Neuronal stem cell (in vitro differentiated cells): ENCODE data around the gene CTXN1.

Source experiments
- DNase-seq: peaks from one replicate; pipeline ENCODE4 v3.0.0-alpha.2; 2013; ENCODE audit warnings: low spot score
- H2AFZ ChIP-seq: one replicate; pipeline ENCODE4 v1.6.1; 2013; ENCODE audit warnings: mild to moderate bottlenecking, low read length, inconsistent platforms
- H2AK5ac ChIP-seq: 2 replicates; pipeline ENCODE4 v1.6.1; 2013; ENCODE audit warnings: low read depth, mild to moderate bottlenecking, inconsistent platforms, low read length, moderate library complexity, mixed read lengths
- H2BK120ac ChIP-seq: 2 replicates; pipeline ENCODE4 v1.6.1; 2013; ENCODE audit warnings: low read depth, mild to moderate bottlenecking, inconsistent platforms, low read length, moderate library complexity, mixed read lengths
- H2BK12ac ChIP-seq: one replicate; pipeline ENCODE4 v1.6.1; 2013; ENCODE audit warnings: low read length, inconsistent platforms
- H2BK15ac ChIP-seq: 2 replicates; pipeline ENCODE4 v1.6.1; 2013; ENCODE audit warnings: mild to moderate bottlenecking, low read length, inconsistent platforms, mixed read lengths
- H2BK5ac ChIP-seq: one replicate; pipeline ENCODE4 v1.6.1; 2013; ENCODE audit warnings: inconsistent platforms, mild to moderate bottlenecking, low read length, moderate library complexity
- H3K14ac ChIP-seq: one replicate; pipeline ENCODE4 v1.6.1; 2013; ENCODE audit warnings: low read length, inconsistent platforms
- H3K18ac ChIP-seq: 2 replicates; pipeline ENCODE4 v1.6.1; 2013; ENCODE audit warnings: low read length, inconsistent platforms
- H3K23ac ChIP-seq: 2 replicates; pipeline ENCODE4 v1.6.1; 2013; ENCODE audit warnings: low read depth, mild to moderate bottlenecking, mixed read lengths, low read length, inconsistent platforms; ENCODE audit not compliant: poor library complexity
- H3K27ac ChIP-seq: replicated peaks from 3 replicates; pipeline ENCODE4 v1.5.1; 2013; ENCODE audit warnings: low read length, inconsistent platforms
- H3K27me3 ChIP-seq, 3 experiments: 2 replicates each; pipeline ENCODE4 v1.6.1; 2013; ENCODE audit warnings: low read length in 3 of 3, mild to moderate bottlenecking in 2 of 3, inconsistent platforms in 1 of 3, low read depth in 1 of 3, mixed read lengths in 1 of 3, moderate library complexity in 1 of 3; ENCODE audit not compliant: control insufficient read depth in 3 of 3, insufficient read depth in 3 of 3
- H3K36me3 ChIP-seq, 2 donors: replicated peaks in 1 of 2; 2 replicates each; pipeline ENCODE4 v1.6.1; 2013; ENCODE audit warnings: low read length in 2 of 2; ENCODE audit not compliant: control insufficient read depth in 2 of 2, insufficient read depth in 2 of 2
- H3K4ac ChIP-seq: 2 replicates; pipeline ENCODE4 v1.6.1; 2013; ENCODE audit warnings: inconsistent platforms, mild to moderate bottlenecking, low read length, moderate library complexity
- H3K4me1 ChIP-seq, 2 donors: 1 replicate in 1 of 2; 2 replicates in 1 of 2; pipeline ENCODE4 v1.6.1; 2013; ENCODE audit warnings: low read length in 2 of 2, low read depth in 1 of 2; ENCODE audit not compliant: control insufficient read depth in 2 of 2, insufficient read depth in 1 of 2
- H3K4me2 ChIP-seq: one replicate; pipeline ENCODE4 v1.6.1; 2013; ENCODE audit warnings: mild to moderate bottlenecking, low read length, inconsistent platforms; ENCODE audit not compliant: insufficient read depth, poor library complexity, severe bottlenecking
- H3K4me3 ChIP-seq, 2 donors: 2 replicates each; pipeline ENCODE4 v1.5.1; 2013; ENCODE audit warnings: low read length in 2 of 2, mild to moderate bottlenecking in 2 of 2, inconsistent platforms in 1 of 2, moderate library complexity in 1 of 2
- H3K79me1 ChIP-seq: one replicate; pipeline ENCODE4 v1.6.1; 2013; ENCODE audit warnings: low read depth, mild to moderate bottlenecking, inconsistent platforms, low read length, moderate library complexity
- H3K9ac ChIP-seq: one replicate; pipeline ENCODE4 v1.6.1; 2013; ENCODE audit warnings: mild to moderate bottlenecking, low read depth, low read length, inconsistent platforms; ENCODE audit not compliant: poor library complexity
- H3K9me3 ChIP-seq, 2 donors: replicated peaks in 1 of 2; 2 replicates each; pipeline versions ENCODE3 to v1.6.1; 2013; ENCODE audit warnings: low read length in 2 of 2, mild to moderate bottlenecking in 2 of 2, inconsistent platforms in 1 of 2, low read depth in 1 of 2, mixed read lengths in 1 of 2, moderate library complexity in 1 of 2; ENCODE audit not compliant: control insufficient read depth in 2 of 2, insufficient read depth in 1 of 2
- H4K8ac ChIP-seq: one replicate; pipeline ENCODE4 v1.6.1; 2013; ENCODE audit warnings: low read depth, mild to moderate bottlenecking, inconsistent platforms, low read length, moderate library complexity
- H4K91ac ChIP-seq: one replicate; pipeline ENCODE4 v1.6.1; 2013; ENCODE audit warnings: low read length, low read depth, mild to moderate bottlenecking, inconsistent platforms; ENCODE audit not compliant: poor library complexity
- WGBS, 2 donors: extraction: QIAGEN DNeasy Blood & Tissue Kit; methylation state at CpG; one replicate each; pipeline ENCODE4 v1.1.7; 2013; ENCODE audit warnings: missing lambda C conversion rate in 2 of 2, mixed read lengths in 1 of 2; ENCODE audit not compliant: insufficient read length in 2 of 2, insufficient replicate concordance in 1 of 2; ENCODE audit errors: extremely low coverage in 2 of 2; 5-methylcytosine and 5-hydroxymethylcytosine counted together

CTXN1 gene

GRCh38 chr19:7928334-7928706 lies 2.4 kb upstream of the CTXN1 start:
- WGBS, 2 donors = no CpG with 5 or more reads among the region's 9 CpGs

GRCh38 chr19:7927605-7928333 lies 1.8 kb upstream of the CTXN1 start:
- DNase-seq = no peak
- H3K23ac ChIP-seq = peak overlapping the region; percentile 52
- no peaks in the 10 kb centered on the region for H3K27me3 ChIP-seq
- peaks cover 8 to 17% of the 10 kb centered on the region in 2 donors for H3K4me1 ChIP-seq
- H3K36me3 ChIP-seq = peaks cover 29 to 62% of the 10 kb centered on the region in 2 donors
- no peak overlapping the region for H3K4me2 ChIP-seq
- H3K9me3 ChIP-seq = no peaks in the 10 kb centered on the region
- H3K14ac ChIP-seq = no peak overlapping the region
- H2BK5ac ChIP-seq = peak overlapping the region; percentile 75
- no peak overlapping the region for H2BK120ac ChIP-seq
- H3K4ac ChIP-seq = no peak overlapping the region
- peak overlapping the region; percentile 80 for H3K9ac ChIP-seq
- WGBS, 2 donors = no CpG with 5 or more reads among the region's 23 CpGs
- H2AK5ac ChIP-seq = peak overlapping the region; percentile 14
- no peak overlapping the region for H3K27ac ChIP-seq
- peaks cover 17% of the 10 kb centered on the region for H3K79me1 ChIP-seq
- no peak overlapping the region for H2AFZ ChIP-seq
- H2BK12ac ChIP-seq = peak overlapping the region; percentile 58
- H4K91ac ChIP-seq = peak overlapping the region; percentile 53
- H4K8ac ChIP-seq = no peak overlapping the region
- no peak overlapping the region for H2BK15ac ChIP-seq
- H3K4me3 ChIP-seq = peak overlapping the region in 1 of 2 donors; percentile 59
- H3K18ac ChIP-seq = no peak overlapping the region

More at GRCh38 chr19:7928334-7928706, 2.4 kb upstream of the CTXN1 start:
- Histone ChIP-seq H4K91ac (peak overlapping the region; percentile 53), H3K18ac (no peak overlapping the region), H2BK5ac (peak overlapping the region; percentile 75), H4K8ac (no peak overlapping the region), H3K79me1 (peaks cover 16% of the 10 kb centered on the region), H3K4me2 (no peak overlapping the region), H2AK5ac (no peak overlapping the region), H3K4me1 (peaks cover 8 to 17% of the 10 kb centered on the region in 2 donors), H3K23ac (no peak overlapping the region), H3K9me3 (no peaks in the 10 kb centered on the region), H3K27ac (no peak overlapping the region), H3K36me3 (peaks cover 29 to 62% of the 10 kb centered on the region in 2 donors), H2BK12ac (no peak overlapping the region), H3K14ac (no peak overlapping the region), H2BK15ac (no peak overlapping the region), H2AFZ (no peak overlapping the region), H3K4ac (no peak overlapping the region), H3K4me3 (no peak overlapping the region), H3K27me3 (no peaks in the 10 kb centered on the region), H3K9ac (peak overlapping the region; percentile 80), H2BK120ac (no peak overlapping the region)
- no peak for DNase-seq

GRCh38 chr19:7926727-7927604 lies 1.0 kb upstream of the CTXN1 start:
- no peaks in the 10 kb centered on the region for H3K9me3 ChIP-seq
- H3K4me3 ChIP-seq = peak overlapping the region in 1 of 2 donors; percentile 59
- peak overlapping the region; percentile 21 for H3K14ac ChIP-seq
- peak overlapping the region; percentile 25 for H2BK12ac ChIP-seq
- H2AK5ac ChIP-seq = peak overlapping the region; percentile 61
- H3K4me2 ChIP-seq = no peak overlapping the region
- peak overlapping the region; percentile 91 for H3K23ac ChIP-seq
- peaks cover 30 to 62% of the 10 kb centered on the region in 2 donors for H3K36me3 ChIP-seq
- H2BK15ac ChIP-seq = peak overlapping the region; percentile 1
- no peak overlapping the region for H3K27ac ChIP-seq
- no peak overlapping the region for H4K8ac ChIP-seq
- no CpG with 5 or more reads among the region's 32 CpGs for WGBS, 2 donors
- no peak overlapping the region for H3K4ac ChIP-seq
- H3K4me1 ChIP-seq = peaks cover 8 to 17% of the 10 kb centered on the region in 2 donors
- H3K79me1 ChIP-seq = peaks cover 22% of the 10 kb centered on the region
- H2AFZ ChIP-seq = peak overlapping the region; percentile 85
- no peak for DNase-seq
- no peak overlapping the region for H3K9ac ChIP-seq
- no peaks in the 10 kb centered on the region for H3K27me3 ChIP-seq
- peak overlapping the region; percentile 75 for H2BK5ac ChIP-seq
- no peak overlapping the region for H2BK120ac ChIP-seq
- H4K91ac ChIP-seq = no peak overlapping the region
- no peak overlapping the region for H3K18ac ChIP-seq
